Kidney (tissue), 14 donors: ENCODE results near the gene NRCAM. TPM values are rescaled to one million over a fixed set of nuclear protein-coding genes. Genes with fewer than 3 reads are reported as not detected.

Experiments used
- DNase-seq, 5 donors: peaks; one replicate each; pipeline ENCODE4 v3.0.0-alpha.2; 2013 to 2020
- FAIRE-seq: peaks from 2 replicates; lab custom pipeline; 2012; peaks lifted over from hg19 to GRCh38; lab: Jason Lieb, UNC
- H3K27ac ChIP-seq, 2 donors: one replicate each; pipeline ENCODE4 v1.7.0; 2013; ENCODE audit warnings: low read depth in 2 of 2, low read length in 2 of 2, inconsistent platforms in 1 of 2
- H3K27me3 ChIP-seq: one replicate; pipeline ENCODE4 v1.7.1; 2013; ENCODE audit warnings: low read length, inconsistent platforms; ENCODE audit not compliant: control insufficient read depth, insufficient read depth
- H3K36me3 ChIP-seq, 3 donors: one replicate each; pipeline versions ENCODE4 v1.7.0 to v1.7.1; 2013; ENCODE audit warnings: low read length in 3 of 3, control low read depth in 1 of 3, inconsistent platforms in 1 of 3; ENCODE audit not compliant: insufficient read depth in 3 of 3, control insufficient read depth in 2 of 3
- H3K4me1 ChIP-seq, 3 donors: one replicate each; pipeline versions ENCODE4 v1.7.0 to v1.7.1; 2013; ENCODE audit warnings: low read length in 3 of 3, inconsistent platforms in 1 of 3, low read depth in 1 of 3; ENCODE audit not compliant: control insufficient read depth in 2 of 3, insufficient read depth in 2 of 3
- H3K4me3 ChIP-seq, 3 donors: one replicate each; pipeline versions ENCODE4 v1.7.0 to v1.8.1; 2013; ENCODE audit warnings: low read length in 3 of 3, control low read depth in 1 of 3, inconsistent platforms in 1 of 3
- H3K9ac ChIP-seq, 3 donors: one replicate each; pipeline versions ENCODE4 v1.7.0 to v1.7.1; 2013; ENCODE audit warnings: low read length in 3 of 3, control low read depth in 1 of 3, inconsistent platforms in 1 of 3
- H3K9me3 ChIP-seq, 3 donors: one replicate each; pipeline versions ENCODE4 v1.7.0 to v1.7.1; 2013; ENCODE audit warnings: low read length in 3 of 3, control low read depth in 1 of 3, inconsistent platforms in 1 of 3; ENCODE audit not compliant: control insufficient read depth in 2 of 3, insufficient read depth in 1 of 3
- intact Hi-C: fragments of 100-400 bp; cut with DNase I; formaldehyde crosslinking; loops from one replicate; pipeline ENCODE4 v1.11.1; 2022
- polyA plus RNA-seq: library from polyadenylated mRNA; stranded (reverse); fragments of 350-450 nt; fragmentation: Illumina TruSeq; extraction: RNeasy Lipid Tissue Mini Kit (QIAGEN cat#74804); gene quantifications from one replicate; pipeline ENCODE4 v1.2.3, GENCODE V29; 2014; ENCODE audit warnings: low read depth, low replicate concordance; ENCODE audit not compliant: insufficient read depth
- total RNA-seq: library from RNA; stranded (reverse); fragmentation: NEBNext Ultra II Directional; extraction: Animal tissue kit (Norgen Biotek cat#: 25700); gene quantifications from one replicate; pipeline ENCODE4 v1.2.1, GENCODE V29; 2021
- TF ChIP-seq, protein P1 (sequence below): IDR thresholded peaks from 3 replicates; pipeline ENCODE4 v1.5.1; 2012; ENCODE audit warnings: mild to moderate bottlenecking, moderate library complexity, borderline replicate concordance; ENCODE audit not compliant: insufficient read depth; ENCODE audit errors: extremely low read depth
- donor health status: control.
- donor health status: control.
- donor health status: control.
- donor health status: control.
- donor health status: control.
- donor health status: DM: yes; HTN: yes; CAD: no.
- donor health status: Normal renal cell carcinoma (clear cell type).

The NRCAM gene
- total and polyA plus RNA-seq, 2 donors from 2014 or later: 16.8 to 20.6 TPM

DNA sequence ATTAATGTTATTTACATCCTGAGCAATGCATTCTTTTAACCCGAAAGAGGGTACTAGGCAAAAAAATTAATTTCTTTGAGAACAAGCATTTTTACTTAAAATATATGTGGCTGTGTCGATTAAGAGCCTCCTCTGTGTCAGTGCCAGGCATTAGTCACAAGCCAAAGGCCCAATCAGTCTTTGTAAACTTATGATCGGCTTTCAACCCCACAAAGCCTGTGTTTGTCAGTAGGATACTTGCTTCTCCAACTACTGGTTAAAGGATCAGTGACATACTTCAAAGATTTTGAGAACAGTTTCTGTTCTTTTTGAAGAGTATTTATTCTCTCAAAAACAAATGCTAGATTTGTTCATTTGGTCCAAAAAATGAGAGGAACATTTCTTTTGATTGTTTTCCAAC is 159.3 kb downstream of the NRCAM start:
- DNase-seq: no peak
- TF ChIP-seq, protein P1, sequence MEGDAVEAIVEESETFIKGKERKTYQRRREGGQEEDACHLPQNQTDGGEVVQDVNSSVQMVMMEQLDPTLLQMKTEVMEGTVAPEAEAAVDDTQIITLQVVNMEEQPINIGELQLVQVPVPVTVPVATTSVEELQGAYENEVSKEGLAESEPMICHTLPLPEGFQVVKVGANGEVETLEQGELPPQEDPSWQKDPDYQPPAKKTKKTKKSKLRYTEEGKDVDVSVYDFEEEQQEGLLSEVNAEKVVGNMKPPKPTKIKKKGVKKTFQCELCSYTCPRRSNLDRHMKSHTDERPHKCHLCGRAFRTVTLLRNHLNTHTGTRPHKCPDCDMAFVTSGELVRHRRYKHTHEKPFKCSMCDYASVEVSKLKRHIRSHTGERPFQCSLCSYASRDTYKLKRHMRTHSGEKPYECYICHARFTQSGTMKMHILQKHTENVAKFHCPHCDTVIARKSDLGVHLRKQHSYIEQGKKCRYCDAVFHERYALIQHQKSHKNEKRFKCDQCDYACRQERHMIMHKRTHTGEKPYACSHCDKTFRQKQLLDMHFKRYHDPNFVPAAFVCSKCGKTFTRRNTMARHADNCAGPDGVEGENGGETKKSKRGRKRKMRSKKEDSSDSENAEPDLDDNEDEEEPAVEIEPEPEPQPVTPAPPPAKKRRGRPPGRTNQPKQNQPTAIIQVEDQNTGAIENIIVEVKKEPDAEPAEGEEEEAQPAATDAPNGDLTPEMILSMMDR: no peak
- no peaks in the 10 kb centered on the region for H3K4me1 ChIP-seq
- no peaks in the 10 kb centered on the region for H3K9me3 ChIP-seq
- no peak overlapping the region for H3K9ac ChIP-seq
- no peak overlapping the region for H3K27ac ChIP-seq
- H3K36me3 ChIP-seq: no peaks in the 10 kb centered on the region
- intact Hi-C loops: no loop called here
- no peak overlapping the region for H3K4me3 ChIP-seq
- no peak for FAIRE-seq
- H3K27me3 ChIP-seq: no peaks in the 10 kb centered on the region

DNA sequence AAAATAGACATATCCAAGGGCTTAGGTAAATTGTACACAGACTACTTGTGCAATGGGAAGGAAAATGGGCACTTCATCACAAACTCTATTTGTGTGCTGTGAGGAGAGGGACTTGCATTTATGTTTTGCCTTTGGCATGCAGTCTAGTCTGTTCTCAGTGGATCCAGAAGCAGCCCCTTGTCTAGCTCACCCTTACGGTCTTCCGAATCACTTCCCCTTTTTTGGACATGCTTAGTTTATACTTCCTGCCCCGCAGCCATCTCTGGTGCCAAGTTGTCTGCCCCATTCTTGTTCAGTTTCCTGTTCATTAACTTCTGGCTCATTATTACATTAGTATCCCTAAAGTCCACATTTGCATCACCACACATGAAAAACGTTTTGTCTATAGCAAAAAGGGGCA is 161.6 kb downstream of the NRCAM start:
- intact Hi-C loops: no loop called here
- no peak overlapping the region for H3K27ac ChIP-seq
- TF ChIP-seq, protein P1: no peak
- H3K36me3 ChIP-seq: no peaks in the 10 kb centered on the region
- DNase-seq (no peak), FAIRE-seq (no peak)
- H3K9me3 ChIP-seq: no peaks in the 10 kb centered on the region
- no peak overlapping the region for H3K4me3 ChIP-seq
- no peak overlapping the region for H3K9ac ChIP-seq
- H3K27me3 ChIP-seq: no peaks in the 10 kb centered on the region
- peaks cover 0 to 13% (median 0%) of the 10 kb centered on the region in 3 donors for H3K4me1 ChIP-seq

DNA sequence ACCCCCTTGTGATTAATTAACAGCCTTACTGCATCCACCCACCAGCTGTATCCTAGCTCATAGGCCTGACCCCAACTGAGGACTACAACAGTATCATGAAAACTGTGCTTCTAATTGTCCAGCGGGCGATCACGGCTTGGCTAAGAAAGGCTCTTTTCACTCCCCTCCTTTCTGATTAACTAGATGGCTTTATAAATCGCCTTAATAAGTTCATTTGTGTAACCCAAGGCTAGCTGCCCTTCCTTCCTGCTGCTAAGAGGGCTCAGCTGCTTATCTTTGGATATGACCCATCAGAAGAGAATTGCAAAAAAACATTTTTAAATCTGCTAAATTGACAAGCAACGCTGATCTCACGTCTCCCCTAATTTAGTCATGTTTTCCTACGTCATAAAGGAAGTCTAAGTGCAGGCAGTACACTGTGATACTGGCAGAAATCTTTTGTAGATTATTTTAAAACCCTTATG is 163.1 kb downstream of the NRCAM start:
- DNase-seq (no peak), FAIRE-seq (no peak)
- TF ChIP-seq, protein P1: no peak
- Histone ChIP-seq H3K27ac (no peak overlapping the region), H3K9me3 (no peaks in the 10 kb centered on the region), H3K9ac (no peak overlapping the region), H3K36me3 (no peaks in the 10 kb centered on the region), H3K4me3 (no peak overlapping the region), H3K27me3 (no peaks in the 10 kb centered on the region), H3K4me1 (peaks cover 0 to 16% (median 0%) of the 10 kb centered on the region in 3 donors)
- intact Hi-C loops: no loop called here

DNA sequence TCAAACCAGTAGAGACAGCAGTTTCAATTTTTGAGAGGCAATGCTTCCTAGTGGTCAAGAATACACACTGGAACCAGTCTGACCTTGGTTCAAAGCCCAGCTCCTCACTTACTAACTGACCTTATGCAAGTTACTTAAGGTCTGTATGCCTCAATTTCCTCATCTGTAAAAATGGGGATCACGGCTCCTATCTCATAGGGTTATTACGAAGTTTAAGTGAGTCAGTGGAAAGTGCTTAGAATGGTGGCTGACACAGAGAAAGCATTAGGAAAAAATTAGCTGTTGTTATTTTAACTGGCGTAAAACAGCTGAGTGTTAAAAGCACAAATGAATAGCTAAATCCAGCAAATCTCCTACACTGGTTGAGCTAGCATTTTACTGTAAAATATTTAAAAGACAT is 163.7 kb downstream of the NRCAM start:
- DNase-seq: no peak
- no peaks in the 10 kb centered on the region for H3K36me3 ChIP-seq
- no peaks in the 10 kb centered on the region for H3K27me3 ChIP-seq
- H3K27ac ChIP-seq: no peak overlapping the region
- no peak overlapping the region for H3K4me3 ChIP-seq
- FAIRE-seq: no peak
- peaks cover 0 to 16% (median 0%) of the 10 kb centered on the region in 3 donors for H3K4me1 ChIP-seq
- H3K9ac ChIP-seq: no peak overlapping the region
- intact Hi-C loops: no loop called here
- no peaks in the 10 kb centered on the region for H3K9me3 ChIP-seq
- TF ChIP-seq, protein P1: no peak
